Fibroblast of lung (primary cell): Measurements from ENCODE around the gene KIF5A. TPM values are rescaled to one million over a fixed set of nuclear protein-coding genes. Genes with fewer than 3 reads are reported as not detected.
A peak's percentile ranks its signal among the peaks of the same experiment; 100 is the strongest.

Experiments used
- DNase-seq, 2 donors: peaks; one replicate each; pipeline versions ENCODE4 v3.0.0 to v3.0.0-alpha.2; 2010; ENCODE audit warnings: low read depth in 2 of 2
- H2AFZ ChIP-seq: 2 replicates; pipeline ENCODE4 v1.5.1; 2012; ENCODE audit warnings: low read length, control low read depth, inconsistent platforms
- H3K27ac ChIP-seq: 2 replicates; pipeline ENCODE4 v1.5.1; 2011; ENCODE audit warnings: low read length, control low read depth; ENCODE audit not compliant: insufficient read depth
- H3K27me3 ChIP-seq: 2 replicates; pipeline ENCODE4 v1.5.1; 2011; ENCODE audit warnings: mild to moderate bottlenecking, low read length; ENCODE audit not compliant: control insufficient read depth, insufficient read depth
- H3K36me3 ChIP-seq: 2 replicates; pipeline ENCODE4 v1.5.1; 2011; ENCODE audit warnings: low read length; ENCODE audit not compliant: control insufficient read depth, insufficient read depth
- H3K4me1 ChIP-seq: 2 replicates; pipeline ENCODE4 v1.5.1; 2011; ENCODE audit warnings: low read length; ENCODE audit not compliant: control insufficient read depth, insufficient read depth; ENCODE audit errors: extremely low read depth
- H3K4me2 ChIP-seq: 2 replicates; pipeline ENCODE4 v1.5.1; 2011; ENCODE audit warnings: low read length, control low read depth; ENCODE audit not compliant: insufficient read depth; ENCODE audit errors: extremely low read depth
- H3K4me3 ChIP-seq, 4 experiments: fragments of 200-600 bp in 1 of 4; sonication (generic) in 1 of 4; replicated peaks in 1 of 4; 2 replicates each; pipeline ENCODE4 v1.5.1; 2011 to 2016; ENCODE audit warnings: low read length in 4 of 4, low read depth in 3 of 4, mild to moderate bottlenecking in 3 of 4, control low read depth in 2 of 4, inconsistent platforms in 1 of 4, mixed read lengths in 1 of 4; ENCODE audit not compliant: insufficient read depth in 1 of 4; ENCODE audit errors: control extremely low read depth in 1 of 4
- H3K79me2 ChIP-seq: 2 replicates; pipeline ENCODE4 v1.5.1; 2012; ENCODE audit warnings: mild to moderate bottlenecking, low read length, inconsistent platforms; ENCODE audit not compliant: control insufficient read depth, insufficient read depth
- H3K9ac ChIP-seq: 2 replicates; pipeline ENCODE4 v1.5.1; 2011; ENCODE audit warnings: mild to moderate bottlenecking, low read length, control low read depth; ENCODE audit not compliant: insufficient read depth
- H3K9me3 ChIP-seq: 2 replicates; pipeline ENCODE4 v1.5.1; 2012; ENCODE audit warnings: low read depth, low read length; ENCODE audit not compliant: control insufficient read depth, insufficient read depth
- H4K20me1 ChIP-seq: 2 replicates; pipeline ENCODE4 v1.5.1; 2011; ENCODE audit warnings: low read length; ENCODE audit not compliant: control insufficient read depth, insufficient read depth; ENCODE audit errors: extremely low read depth
- EZH2 ChIP-seq: IDR thresholded peaks from 2 replicates; pipeline ENCODE4 v1.5.1; 2012; ENCODE audit warnings: low read length, control low read depth, mild to moderate bottlenecking; ENCODE audit errors: missing control alignments
- polyA plus RNA-seq, 2 donors: library from polyadenylated mRNA; depleted of rRNA in 1 of 2; stranded (reverse) in 1 of 2; unstranded in 1 of 2; fragments of >200 nt; gene quantifications; 2 replicates each; pipeline ENCODE4 v1.2.1, GENCODE V29; 2011 to 2012; ENCODE audit warnings: missing spikeins in 1 of 2
- total RNA-seq: library from RNA; depleted of rRNA; stranded (reverse); fragments of >200 nt; gene quantifications from 2 replicates; pipeline ENCODE4 v1.2.1, GENCODE V29; 2014
- TF ChIP-seq, protein P1 (sequence below), 2 donors: IDR thresholded peaks in 1 of 2; conservative IDR thresholded peaks in 1 of 2; 1 replicate in 1 of 2; 2 replicates in 1 of 2; pipeline ENCODE4 v1.5.1; 2011 to 2012; ENCODE audit warnings: low read length in 2 of 2, control low read depth in 1 of 2, inconsistent platforms in 1 of 2, low read depth in 1 of 2, mild to moderate bottlenecking in 1 of 2

Gene KIF5A
- total and polyA plus RNA-seq, 2 donors (not counting 1 experiment from before 2014, with no cell fraction given): 0.53 to 1.3 TPM

DNA sequence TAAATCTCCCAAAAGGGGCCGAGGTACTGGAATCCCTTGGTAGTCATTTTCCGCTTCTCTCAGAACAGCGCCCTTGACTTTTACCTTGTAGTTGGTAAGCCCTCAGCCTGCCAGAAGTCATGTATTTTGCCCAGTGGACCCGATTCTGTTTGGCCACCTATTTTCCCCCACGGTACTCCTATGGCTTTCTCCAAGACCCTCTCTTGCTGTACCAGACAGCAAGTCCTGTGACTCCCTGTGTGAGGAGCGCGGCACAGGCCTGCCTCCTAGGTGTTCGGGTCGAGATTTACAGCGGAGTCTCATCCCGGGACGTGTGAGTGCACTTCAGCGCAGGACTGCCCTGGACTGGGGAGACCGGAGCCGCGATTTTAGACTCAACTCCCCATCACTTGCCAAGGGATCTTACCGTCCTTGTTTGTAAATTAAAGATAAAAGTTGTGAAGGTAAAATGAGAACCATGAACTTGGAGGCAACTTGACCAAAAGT is 28.3 kb upstream of the KIF5A start:
- no peak overlapping the region for H3K9ac ChIP-seq
- H3K36me3 ChIP-seq: peaks cover 16% of the 10 kb centered on the region
- peak overlapping the region in 1 of 4 experiments; percentile 68 for H3K4me3 ChIP-seq

DNA sequence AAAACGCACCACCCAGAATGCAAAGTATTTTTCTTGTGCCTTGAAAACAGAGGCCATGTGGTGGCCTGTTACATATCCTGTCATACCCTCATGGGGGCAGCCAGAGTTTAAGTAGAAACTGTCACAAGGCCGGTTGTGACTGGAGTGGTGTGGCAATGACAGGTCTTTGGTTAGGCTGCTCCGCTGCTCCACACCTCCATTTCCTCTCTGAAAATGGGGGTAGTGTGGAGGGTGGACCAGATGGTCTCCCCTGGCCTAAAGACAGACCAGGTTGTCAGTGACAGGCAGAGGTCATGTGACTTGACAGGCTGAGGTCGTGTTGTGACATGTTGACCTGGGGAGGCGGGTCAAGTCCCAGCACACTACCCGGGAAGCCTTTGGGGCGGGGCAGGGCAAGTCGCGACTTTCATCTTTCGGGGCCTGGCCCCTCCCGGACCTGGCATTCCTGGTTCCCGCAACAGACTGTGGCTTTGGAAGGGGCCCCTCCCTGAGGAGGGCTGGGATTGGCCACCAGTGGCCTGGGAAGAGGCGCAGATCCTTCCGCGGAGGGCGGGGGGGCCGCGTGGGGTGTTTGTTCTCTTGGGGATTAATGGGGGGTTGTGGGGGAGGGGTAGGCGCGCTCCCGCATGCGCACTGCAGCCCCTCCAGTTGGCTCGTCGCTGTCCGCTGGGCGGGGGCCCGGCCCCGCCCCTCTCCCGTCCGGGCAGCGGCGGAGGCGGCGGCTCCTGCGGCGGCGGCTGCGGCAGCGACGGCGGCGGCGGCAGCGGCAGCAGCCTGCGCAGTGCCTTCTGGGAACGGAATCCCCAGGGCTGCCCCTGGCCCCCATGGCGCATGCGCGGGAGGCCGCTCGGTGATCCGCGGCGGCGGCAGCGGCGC is 27.6 kb upstream of the KIF5A start, which contains the start of gene MBD6:
Gene MBD6, plus strand, starts transcription at position 814 of the 876 bp plus-strand sequence. CDS start 1,480 bp downstream, outside the sequence.
- H4K20me1 ChIP-seq: peaks cover 3% of the 10 kb centered on the region
- peaks cover 12% of the 10 kb centered on the region for H3K36me3 ChIP-seq
- H3K79me2 ChIP-seq: peaks cover 52% of the 10 kb centered on the region

More for the DNA sequence above, 28.3 kb upstream of the KIF5A start:
- H3K79me2 ChIP-seq: peaks cover 59% of the 10 kb centered on the region
- H2AFZ ChIP-seq: no peak overlapping the region
- no peaks in the 10 kb centered on the region for H3K9me3 ChIP-seq
- no peaks in the 10 kb centered on the region for H3K27me3 ChIP-seq
- peak overlapping the region; percentile 80 for H3K4me2 ChIP-seq
- peaks cover 3% of the 10 kb centered on the region for H4K20me1 ChIP-seq
- DNase-seq: peak; percentile 58 to 59
- H3K4me1 ChIP-seq: peaks cover 32% of the 10 kb centered on the region
- peak overlapping the region; percentile 98 for H3K27ac ChIP-seq
- TF ChIP-seq, protein P1, sequence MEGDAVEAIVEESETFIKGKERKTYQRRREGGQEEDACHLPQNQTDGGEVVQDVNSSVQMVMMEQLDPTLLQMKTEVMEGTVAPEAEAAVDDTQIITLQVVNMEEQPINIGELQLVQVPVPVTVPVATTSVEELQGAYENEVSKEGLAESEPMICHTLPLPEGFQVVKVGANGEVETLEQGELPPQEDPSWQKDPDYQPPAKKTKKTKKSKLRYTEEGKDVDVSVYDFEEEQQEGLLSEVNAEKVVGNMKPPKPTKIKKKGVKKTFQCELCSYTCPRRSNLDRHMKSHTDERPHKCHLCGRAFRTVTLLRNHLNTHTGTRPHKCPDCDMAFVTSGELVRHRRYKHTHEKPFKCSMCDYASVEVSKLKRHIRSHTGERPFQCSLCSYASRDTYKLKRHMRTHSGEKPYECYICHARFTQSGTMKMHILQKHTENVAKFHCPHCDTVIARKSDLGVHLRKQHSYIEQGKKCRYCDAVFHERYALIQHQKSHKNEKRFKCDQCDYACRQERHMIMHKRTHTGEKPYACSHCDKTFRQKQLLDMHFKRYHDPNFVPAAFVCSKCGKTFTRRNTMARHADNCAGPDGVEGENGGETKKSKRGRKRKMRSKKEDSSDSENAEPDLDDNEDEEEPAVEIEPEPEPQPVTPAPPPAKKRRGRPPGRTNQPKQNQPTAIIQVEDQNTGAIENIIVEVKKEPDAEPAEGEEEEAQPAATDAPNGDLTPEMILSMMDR (conservative IDR thresholded peaks at IDR 0.05 in 1 of 2, IDR thresholded peaks at IDR 0.05 in 1 of 2; ENCODE audit: low read depth in 1 of 2, low read length in 2 of 2): no peak
- TF ChIP-seq EZH2: no peak

More for the DNA sequence above, 27.6 kb upstream of the KIF5A start, which contains the start of gene MBD6:
- Histone ChIP-seq H3K4me2 (peak within 1 kb of the TSS; percentile 89), H3K27me3 (no peaks in the 10 kb centered on the region), H3K4me1 (peaks cover 29% of the 10 kb centered on the region), H3K4me3 (peak within 1 kb of the TSS; percentile 68 to 91 (median 88)), H3K9ac (peak within 1 kb of the TSS; percentile 66), H3K9me3 (no peaks in the 10 kb centered on the region), H3K27ac (peak within 1 kb of the TSS; percentile 98), H2AFZ (peak within 1 kb of the TSS; percentile 24)
- TF ChIP-seq, protein P1 (conservative IDR thresholded peaks at IDR 0.05 in 1 of 2, IDR thresholded peaks at IDR 0.05 in 1 of 2; ENCODE audit: low read depth in 1 of 2, low read length in 2 of 2): no peak
- no peak for TF ChIP-seq EZH2
- DNase-seq: peak; percentile 92 to 96
